HG02571 (cell line): ENCODE results near the gene TULP4.
A peak's percentile ranks its signal among the peaks of the same experiment; 100 is the strongest.

Source experiments
- ATAC-seq: cut with Tn5 transposase; IDR thresholded peaks from one replicate; pipeline ENCODE4 v1.9.1; 2021; ENCODE audit warnings: mild to moderate bottlenecking, moderate library complexity; ENCODE audit not compliant: unreplicated experiment

Gene TULP4

DNA sequence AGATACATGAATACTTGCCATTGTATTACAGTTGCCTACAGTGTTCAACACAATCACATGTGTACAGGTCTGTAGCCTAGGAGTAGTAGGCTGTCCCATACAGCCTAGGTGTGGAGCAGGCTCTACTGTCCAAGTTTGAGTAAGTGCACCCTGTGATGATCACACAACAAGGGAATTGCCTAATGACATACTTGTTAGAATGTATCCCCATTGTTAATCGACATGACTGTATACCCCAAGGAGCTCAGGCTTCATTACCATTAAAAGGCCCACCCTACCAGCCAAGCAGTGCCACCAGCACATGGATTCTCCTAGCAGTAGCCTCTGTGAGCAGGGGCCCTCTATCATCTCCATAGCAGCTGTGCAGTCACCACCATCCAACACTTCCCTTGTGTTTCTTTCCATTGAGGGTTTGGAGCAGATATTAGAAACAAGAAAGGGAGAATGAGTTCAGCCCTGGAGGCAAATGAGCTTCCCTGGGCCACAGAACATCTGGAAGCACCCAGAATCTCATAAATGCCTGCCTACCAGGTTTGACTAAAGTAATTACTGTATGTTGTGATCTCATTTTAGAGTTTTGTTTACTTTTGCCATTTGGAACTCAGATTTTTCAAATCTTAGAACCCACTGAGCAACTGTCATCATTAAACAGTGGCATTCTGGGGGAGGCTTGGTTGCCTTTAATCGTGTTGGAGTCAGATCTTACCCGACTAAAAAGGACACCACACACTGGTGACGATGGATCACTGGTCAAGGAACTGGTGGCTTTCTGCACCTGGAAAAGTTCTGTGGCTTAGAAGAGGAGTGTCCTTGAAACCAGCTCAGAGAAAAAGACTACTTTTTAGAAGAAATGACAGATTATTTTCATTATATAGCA lies 104.9 kb downstream of the TULP4 start:
- ATAC-seq: no peak

- ATAC-seq: no peak
Observed at GRCh38 chr6:158417760-158418098, 105.5 kb downstream of the TULP4 start.

DNA sequence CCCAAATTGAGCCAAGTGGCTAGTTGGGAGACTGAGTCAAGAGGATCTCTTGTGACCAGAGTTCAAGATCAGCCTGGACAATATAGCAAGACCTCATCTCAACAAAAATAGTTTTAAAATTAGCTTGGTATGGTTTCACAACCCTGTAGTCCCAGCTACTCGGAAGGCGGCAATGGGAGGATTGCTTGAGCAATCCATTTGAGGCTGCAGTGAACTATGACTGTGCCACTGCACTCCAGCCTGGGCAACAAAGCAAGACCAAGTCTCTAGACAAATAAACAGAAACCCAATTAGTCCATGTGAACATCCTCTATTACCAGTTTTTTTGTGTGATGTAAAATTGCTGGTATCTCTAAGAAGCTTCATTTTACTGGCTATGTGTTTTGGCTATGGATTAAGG lies 106.2 kb downstream of the TULP4 start:
- ATAC-seq: no peak

GRCh38 chr6:158419339-158419909 lies 107.2 kb downstream of the TULP4 start:
- ATAC-seq: no peak

DNA sequence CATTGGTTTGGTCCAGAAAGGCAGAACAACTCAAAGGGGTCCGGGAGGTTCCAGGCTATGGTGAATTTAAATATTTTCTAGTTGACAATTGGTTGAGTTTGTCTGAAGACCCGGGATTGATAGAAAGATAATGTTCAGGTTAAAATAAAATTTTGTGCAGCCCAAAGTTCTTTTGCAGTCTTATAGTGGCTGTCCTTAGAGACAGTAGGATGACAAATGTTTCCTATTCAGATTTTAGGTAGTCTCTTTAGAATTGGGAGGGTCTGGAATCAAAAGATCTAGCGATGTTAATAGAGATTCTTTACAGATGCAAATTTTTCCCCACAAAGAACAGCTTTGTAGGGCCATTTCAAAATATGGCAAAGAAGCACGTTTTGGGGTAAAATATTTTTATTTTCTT lies 109.1 kb downstream of the TULP4 start:
- ATAC-seq: no peak

- no peak for ATAC-seq
Observed at GRCh38 chr6:158422629-158423238, 110.5 kb downstream of the TULP4 start.

- no peak for ATAC-seq
Observed at GRCh38 chr6:158431036-158431435, 118.8 kb downstream of the TULP4 start.

GRCh38 chr6:158431560-158431959 lies 119.3 kb downstream of the TULP4 start:
- ATAC-seq: no peak

DNA sequence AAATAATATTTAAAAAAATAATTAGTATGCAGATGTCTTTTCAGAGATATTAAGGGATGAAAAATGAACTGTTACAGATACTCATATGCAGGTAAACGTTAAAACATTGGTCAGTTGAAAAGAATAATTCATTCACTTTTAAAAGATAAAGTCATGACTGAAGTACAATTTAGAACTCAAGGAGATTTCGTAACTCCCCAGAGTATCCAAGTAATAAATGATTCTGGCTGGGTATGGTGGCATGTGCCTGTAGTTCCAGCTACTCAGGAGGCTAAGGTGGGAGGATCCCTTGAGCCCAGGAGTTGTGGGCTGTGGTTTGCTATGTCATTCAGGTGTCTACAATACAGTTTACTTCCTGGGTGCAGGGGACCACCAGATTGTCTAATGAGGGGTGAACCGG lies 125.3 kb downstream of the TULP4 start:
- no peak for ATAC-seq

DNA sequence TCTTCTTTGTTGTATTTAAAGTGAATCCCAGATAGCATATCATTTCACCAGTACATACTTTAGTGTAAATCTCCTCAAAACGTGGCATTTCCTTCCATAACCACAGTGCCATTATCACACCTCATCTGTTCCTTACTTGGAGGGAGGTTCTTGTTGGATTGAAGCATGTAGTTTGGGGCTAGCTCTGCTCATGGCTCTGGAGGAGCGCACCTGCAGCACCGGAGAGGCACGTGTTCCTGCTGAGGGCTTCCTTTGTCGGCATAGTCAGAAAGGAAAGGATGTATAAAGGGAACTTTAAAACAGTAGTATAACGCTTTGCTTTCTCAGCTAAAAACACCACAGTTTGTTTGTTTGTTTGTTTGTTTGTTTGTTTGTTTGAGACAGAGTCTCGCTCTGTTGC lies 126.0 kb downstream of the TULP4 start:
- ATAC-seq: no peak

GRCh38 chr6:158439255-158439654 lies 127.0 kb downstream of the TULP4 start:
- peak; percentile 89 for ATAC-seq

GRCh38 chr6:158441716-158442215 lies 129.5 kb downstream of the TULP4 start:
- ATAC-seq: no peak

GRCh38 chr6:158442306-158442705 lies 130.0 kb downstream of the TULP4 start:
- no peak for ATAC-seq

DNA sequence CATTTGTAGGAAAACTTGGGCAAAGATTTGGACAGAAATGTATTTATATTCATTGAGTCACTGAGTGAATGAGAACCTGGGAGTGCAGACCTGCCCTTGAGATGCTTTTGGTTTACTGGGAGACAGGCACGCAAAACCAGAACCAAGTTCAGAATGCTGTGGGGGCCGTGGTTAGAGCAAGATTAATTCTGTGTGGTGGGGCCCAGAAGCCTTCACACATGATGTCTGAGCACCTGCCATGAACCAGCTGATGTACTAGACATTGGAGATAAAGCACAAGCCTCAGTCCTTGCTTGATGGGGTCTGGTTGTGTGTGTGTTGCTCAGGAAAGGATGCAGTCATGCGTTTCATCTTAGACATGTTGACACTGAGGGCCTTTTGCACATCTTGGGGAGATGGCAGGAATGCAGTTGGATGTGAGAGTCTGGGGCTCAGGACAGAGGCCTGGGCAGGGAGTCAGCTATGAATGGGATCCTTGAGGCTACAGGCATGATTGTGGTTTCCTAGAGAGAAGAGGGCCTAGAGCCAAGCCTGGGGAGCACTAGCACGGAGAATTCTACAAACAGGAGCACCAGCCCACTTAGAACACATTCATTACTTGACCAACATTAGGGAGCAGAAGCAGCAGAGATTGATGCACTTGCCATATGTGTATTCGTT lies 133.3 kb downstream of the TULP4 start:
- ATAC-seq: no peak

GRCh38 chr6:158448856-158449255 lies 136.6 kb downstream of the TULP4 start:
- ATAC-seq: no peak

- ATAC-seq: no peak
Observed at GRCh38 chr6:158452191-158452590, 139.9 kb downstream of the TULP4 start.

DNA sequence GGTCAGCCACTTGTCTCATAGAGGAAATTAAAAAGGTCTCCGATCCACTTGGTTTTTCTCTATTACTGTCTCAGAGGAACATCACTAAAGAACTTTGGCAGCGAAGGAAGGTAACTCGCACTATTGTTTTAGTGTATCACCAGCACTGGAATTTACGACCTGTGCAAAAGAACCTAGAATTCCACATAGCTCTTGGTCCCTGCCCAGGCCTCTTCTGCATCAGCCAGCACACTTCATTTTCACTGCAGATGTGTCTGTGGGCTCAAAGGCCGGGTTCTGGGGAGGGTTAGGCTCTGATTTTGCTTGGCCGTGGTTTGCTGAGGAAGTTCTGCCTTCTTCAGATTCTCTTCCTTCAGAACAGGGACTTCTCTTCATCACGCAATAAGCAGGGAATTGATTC lies 144.9 kb downstream of the TULP4 start:
- no peak for ATAC-seq

DNA sequence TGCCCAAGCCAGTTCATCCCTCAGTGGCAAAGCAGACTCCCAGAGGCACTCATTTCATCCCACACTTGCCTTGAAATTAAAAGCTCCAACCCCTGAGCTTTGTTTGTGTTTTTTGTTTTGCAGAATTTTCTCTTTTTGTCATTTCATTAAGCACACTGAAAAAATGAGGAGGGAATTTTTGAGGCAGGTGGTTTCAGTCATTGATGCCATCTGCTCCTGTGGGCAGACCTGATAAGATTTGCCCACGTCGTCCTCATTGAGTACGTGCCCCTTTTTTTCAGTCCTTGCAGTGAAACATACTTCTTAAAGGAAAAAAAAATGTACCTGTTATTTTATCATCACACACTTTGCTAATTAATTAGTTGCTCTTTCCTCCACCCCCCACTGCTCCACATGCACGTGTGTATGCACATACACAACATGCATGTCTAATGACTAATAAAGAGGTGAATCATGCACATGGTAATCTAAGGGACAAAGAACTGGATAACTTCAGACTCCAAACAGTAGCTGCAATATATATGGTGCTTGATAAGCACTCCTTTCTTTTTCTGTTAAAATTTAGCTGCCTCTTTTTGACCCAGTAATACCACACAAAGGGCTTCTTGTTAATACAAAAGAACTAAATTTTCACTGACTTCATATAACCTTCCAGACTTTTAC lies 145.5 kb downstream of the TULP4 start:
- no peak for ATAC-seq

DNA sequence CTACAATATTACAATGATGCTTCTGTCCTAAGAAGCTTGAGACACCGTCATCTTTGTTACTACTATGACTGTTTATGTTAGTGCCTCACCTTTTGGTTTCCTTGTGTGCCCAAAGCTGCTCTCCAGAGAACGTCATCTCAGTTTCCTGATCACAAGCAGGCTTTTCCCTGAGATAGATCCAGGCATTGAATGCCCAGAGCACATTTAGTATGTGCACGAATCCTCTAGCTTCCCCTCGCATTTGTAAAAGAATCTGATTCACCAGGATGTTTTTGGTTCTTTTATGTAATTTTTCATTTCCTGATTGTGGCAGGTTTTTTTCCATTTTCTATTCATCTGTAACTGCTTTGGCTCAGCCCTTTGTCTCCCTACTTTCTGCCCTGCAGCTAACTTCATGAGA lies 147.5 kb downstream of the TULP4 start:
- no peak for ATAC-seq

DNA sequence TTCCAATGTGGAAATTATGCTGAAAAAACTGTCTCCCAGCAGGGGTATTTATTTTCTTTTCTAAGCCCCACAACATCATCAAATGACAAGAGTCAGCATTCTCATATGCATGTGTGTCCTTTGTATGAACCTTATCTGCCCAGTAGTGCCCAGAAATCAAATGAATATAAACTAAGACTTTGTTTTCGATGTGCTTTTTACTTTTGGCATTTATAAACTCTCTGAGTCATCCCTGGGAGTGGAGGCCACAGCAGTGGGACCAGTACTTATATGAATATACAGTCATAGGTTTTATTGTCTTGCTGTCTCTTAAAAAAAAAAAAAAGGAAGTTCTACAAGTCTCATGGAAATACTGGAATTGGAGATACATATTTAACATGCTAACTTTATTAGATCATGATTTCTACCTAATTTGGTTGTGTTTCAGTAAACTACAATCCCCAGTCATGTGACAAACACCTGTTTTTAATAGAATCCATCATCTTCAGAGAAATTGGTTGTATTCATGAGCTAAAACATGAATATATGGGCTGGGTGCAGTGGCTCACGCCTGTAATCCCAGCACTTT lies 148.4 kb downstream of the TULP4 start:
- no peak for ATAC-seq

- ATAC-seq: no peak
Observed at GRCh38 chr6:158461954-158462353, 149.7 kb downstream of the TULP4 start.
